GM23248 (cell line): Measurements from ENCODE around the gene ZNF195.
"Not testable (repeated sequence)": the region's sequence is repeated elsewhere in the genome, so short reads cannot be mapped to it uniquely, and the experiment has no call there.

Experiments used
- EZH2 ChIP-seq: fragments of 200-600 bp; sonication (generic); IDR thresholded peaks from 2 replicates; pipeline ENCODE4 v1.6.1; 2018; ENCODE audit warnings: antibody characterized with exemption, mild to moderate bottlenecking; ENCODE audit not compliant: insufficient read depth, poor library complexity, severe bottlenecking
- EZH2phosphoT487 ChIP-seq: fragments of 200-600 bp; sonication (generic); IDR thresholded peaks from 2 replicates; pipeline ENCODE4 v1.6.1; 2018; ENCODE audit warnings: antibody characterized with exemption, moderate library complexity, mild to moderate bottlenecking, low read depth; ENCODE audit not compliant: insufficient read depth

DNA sequence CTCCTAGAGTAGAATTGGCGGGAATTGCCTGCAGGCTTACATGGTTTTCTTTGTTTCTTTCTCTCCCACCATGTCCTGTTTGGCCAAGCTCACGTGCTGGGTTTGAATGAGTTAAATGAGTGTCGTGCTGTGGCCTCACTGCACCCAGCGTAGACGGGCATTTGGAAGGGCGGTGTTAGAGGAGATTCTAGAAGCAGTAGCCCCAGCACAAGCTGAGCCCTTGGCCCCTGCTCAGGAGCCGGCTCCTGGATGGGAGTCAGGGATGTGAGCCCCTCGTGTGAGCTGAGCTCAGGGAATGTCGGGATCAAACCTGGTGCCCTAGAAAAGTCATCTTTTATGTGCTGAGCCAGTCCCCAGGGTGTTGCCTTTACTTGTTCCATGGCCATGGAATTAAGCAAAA, 28.0 kb upstream of the ZNF195 start:
- TF ChIP-seq EZH2phosphoT487, EZH2: not testable (repeated sequence)
